Stimulated activated CD8-positive, alpha-beta memory T cell treated with anti-CD3 and anti-CD28 coated beads, Interleukin-12 subunit alpha, Interleukin-12 subunit beta, amount 100 ng/mL, for 24 hours (primary cell): ENCODE measurements around the gene ZNF182.
"Not testable (repeated sequence)": the region's sequence is repeated elsewhere in the genome, so short reads cannot be mapped to it uniquely, and the experiment has no call there.

Experiments used
- DNase-seq: peaks from one replicate; pipeline ENCODE4 v3.0.0-alpha.2; 2020; ENCODE audit errors: extremely low read depth

Gene ZNF182

DNA sequence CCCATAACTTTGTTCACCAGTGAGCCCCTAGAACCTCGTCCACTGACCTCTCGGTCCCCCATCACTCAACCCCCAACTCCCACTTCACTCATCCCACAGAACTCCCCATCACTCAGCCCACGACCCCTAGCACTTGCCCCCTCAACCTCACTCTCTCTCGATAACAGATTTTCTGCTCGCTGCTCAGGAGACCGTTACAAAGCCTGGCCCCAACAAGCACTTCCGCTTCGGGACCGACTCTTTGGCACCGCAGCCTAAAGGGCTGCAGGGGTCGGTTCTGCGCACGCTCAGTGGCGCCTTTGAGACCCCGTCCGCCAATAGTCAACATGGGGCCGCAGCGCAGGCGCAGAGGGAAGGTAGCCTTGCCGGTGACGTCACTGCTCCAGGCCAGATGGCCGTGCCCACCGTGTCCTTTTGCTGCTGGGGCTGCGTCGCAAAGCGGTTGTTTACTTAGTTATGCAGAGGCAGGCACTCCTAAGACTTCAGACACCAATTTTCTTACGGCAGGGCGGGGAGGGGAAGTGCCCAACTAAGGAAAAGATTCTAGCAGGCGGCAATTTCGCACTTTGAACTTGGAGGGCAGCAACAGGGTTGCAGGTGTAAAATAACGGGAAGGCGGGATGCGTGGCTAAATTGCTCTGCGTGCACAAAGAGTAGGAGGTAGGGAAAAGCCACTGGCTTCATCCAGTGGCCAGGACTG, at the start of gene ZNF182:
TSS of gene ZNF182 (minus strand) at position 232 of the 700 bp plus-strand sequence. CDS start 1,380 bp downstream, outside the sequence.
- DNase-seq = peak; percentile 70

DNA sequence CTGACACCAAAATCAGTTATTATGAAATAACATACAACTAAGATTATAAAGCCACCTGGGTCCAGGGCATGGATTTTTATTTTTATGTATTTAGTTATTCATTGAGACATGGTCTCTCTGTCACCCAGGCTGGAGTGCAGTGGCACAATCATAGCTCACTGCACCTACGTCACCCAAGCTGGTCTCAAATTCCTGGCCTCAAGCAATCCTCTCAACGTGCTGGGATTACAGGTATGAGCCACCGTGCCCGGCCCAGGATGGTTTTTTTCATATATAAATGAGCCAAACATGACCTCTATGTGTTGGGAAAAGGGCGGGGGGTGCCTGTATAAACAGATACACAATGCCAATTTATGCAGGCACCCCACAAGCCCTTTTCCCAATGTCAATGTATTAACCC, 43.1 kb upstream of the ZNF182 start:
- no peak for DNase-seq

DNA sequence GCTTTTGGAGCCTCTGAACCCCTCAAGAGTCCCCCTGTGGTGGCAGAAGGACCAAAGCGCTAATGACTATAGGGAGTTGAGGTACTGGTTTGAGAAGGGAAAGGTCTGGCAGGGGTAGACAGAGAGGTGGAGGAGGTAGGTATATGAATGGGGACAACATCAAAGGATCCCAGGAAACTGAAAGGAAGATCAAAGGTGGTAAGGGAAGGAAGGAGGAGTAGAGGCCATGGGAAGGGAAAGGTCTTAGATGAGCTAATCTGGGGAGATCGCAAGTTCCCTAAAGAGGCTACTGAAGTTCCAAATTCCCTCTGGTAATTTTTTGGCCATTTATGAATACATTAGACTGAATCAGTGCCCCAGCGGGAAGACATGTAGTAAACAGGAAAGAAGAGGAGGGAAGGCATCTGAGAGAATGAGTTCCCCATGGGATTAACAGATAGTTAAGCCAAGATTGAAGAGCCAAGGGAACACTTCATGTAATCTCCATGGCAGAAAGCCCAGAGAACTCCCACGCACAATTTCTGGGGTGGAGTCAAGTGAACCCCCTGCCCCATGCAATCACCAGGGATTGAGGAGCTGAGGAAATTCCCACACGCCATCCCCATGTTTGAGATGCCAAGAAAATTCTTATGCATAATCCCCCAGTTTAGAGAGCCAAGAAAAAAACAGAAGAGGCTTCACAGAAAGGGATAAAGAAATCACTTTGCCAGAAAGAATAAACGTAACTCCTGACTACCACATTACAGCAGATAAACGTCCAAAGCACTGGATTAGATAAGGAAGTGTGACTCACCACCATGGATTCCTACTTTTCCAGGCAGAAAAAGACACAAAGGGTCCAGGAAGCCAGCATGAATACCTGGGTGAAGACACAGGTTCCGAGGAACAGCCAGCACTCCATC, 41.9 kb upstream of the ZNF182 start:
- no peak for DNase-seq

DNA sequence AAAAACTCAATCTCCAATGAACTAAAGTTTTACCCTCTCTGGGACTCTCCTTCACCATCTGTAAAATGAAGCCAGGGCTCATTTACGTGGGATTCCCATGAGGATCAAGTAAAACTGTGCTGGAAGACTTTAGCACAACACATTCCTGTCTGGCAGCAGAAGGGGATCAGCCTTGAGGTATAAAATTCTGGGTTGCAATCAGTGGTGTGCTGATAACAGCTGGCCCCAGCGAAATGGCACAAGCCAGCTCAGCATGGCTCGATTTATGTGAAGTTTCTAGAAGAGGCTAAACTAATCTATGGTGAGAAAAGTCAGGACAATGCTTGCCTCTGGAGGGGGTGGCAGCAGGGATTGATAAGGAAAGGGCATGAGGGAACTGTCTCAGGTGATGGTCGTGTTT, 39.3 kb upstream of the ZNF182 start:
- DNase-seq = no peak

DNA sequence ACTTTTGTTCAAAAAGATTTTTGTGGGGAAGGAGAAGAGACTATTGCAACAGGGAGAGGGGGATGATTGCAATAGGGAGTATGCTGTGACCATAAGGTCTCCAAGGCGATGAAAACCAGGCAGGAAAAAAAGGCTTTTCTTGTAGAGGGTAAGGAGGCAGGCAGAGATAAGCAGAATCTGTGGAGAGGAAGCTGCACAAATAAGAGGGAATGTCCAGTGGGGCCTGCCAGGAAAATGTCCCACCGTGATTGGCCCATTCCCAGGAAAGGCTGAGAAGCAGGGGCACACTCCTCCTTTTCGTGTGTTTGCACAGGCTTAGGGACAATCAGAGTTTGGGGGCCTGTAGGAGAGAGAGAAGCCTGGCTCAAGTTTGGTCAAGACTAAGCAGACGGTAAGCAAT, 32.1 kb upstream of the ZNF182 start:
- no peak for DNase-seq

DNA sequence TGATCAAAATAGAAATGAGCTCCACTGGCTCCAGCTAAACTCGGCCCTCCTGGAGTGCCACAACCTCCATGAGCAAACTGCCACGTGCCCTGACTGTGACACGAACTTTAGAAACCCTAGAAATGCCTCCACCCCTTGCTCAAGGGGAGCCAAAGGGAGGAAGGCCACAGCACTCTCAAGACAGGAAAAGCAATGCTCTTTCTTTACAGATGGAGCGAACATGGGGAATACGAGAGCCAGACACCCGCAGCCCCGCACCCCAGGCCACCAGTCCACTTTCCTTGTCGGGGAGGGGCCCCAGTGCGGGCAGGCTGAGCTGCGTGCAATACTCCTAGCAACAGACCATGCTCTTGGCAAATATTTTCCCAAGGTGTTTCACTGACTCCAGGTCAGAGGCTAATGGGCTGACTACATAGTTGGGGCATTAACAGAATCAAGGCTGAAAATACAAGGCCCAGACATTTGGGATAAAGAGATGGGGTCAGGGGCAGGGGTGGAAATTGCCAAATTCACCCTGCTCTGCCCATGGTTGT, 26.9 kb upstream of the ZNF182 start:
- not testable (repeated sequence) for DNase-seq

DNA sequence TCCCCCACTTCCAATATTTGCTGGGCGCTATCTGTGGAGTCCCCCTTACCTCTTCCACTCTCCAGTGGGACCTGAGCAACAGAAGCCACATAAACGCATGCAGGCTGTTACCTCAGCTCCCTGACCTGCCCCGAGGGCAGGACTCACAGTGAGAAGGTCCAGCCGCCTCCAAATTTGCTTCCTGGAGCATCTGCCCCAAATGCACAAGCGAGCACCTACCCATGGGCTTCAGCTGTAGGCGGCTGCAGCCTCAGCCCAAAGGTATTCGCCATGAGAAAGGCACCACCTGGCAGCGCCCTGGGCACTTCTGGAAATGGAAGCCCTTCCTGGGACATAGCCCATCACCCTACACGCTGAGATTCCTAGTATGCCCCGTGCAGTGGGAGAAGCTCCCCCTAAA, 26.4 kb upstream of the ZNF182 start:
- no peak for DNase-seq

DNA sequence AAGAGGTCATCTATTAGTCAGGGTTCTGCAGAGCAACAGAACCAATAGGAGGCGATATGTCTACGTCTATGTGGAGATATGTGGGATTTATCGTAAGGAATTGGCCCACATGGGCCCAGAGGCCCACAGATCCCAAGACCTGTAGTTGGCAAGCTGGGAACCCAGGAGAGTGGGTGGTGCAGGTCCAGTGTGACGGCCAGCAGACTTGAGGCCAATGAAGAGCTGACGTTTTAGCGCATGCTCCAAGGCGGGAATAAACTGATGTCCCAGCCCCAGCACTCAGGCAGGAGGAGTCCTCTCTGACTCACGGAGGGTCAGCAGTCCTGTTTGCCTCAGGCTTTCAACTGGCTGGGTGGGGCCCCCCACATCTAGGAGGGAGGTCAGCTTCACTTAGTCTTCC, 24.3 kb upstream of the ZNF182 start:
- no peak for DNase-seq

DNA sequence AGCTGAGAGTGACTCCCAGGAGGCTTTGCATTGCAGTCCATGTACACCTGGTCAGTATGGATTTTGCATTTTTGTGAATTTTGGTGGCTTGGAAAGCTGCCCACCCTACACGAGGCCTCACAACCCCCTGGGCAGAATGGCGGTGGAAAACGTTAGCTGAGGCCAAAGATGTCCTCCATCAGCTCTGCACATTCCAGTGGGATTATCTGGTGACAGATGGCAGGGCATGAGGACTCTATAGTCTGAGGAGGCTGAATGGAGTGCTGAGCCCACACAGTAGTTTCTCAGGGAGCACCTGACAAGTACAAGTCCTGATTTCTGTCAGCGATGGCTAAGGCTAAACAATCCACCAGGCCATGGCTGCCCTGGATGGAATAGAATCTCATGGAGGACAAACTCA, 23.8 kb upstream of the ZNF182 start:
- not testable (repeated sequence) for DNase-seq

DNA sequence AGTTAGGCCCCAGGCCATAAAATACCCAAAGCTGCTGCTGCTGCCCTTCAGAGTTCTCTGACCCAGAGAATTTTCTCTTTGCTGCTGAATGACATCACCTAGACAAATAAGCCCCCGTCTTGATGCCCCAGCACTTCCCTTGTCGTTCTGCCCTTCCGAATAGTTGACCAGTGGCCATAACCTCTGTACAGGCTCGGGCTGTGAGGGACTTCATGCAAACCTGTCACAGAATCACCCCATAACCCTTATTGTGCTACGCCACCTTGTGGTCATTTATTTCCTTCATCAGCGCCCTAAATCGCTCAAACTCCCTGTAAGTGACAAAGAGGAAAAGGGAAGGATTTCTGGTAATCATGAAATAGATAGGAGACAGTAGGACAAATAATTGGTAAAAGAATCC, 21.8 kb upstream of the ZNF182 start:
- no peak for DNase-seq

DNA sequence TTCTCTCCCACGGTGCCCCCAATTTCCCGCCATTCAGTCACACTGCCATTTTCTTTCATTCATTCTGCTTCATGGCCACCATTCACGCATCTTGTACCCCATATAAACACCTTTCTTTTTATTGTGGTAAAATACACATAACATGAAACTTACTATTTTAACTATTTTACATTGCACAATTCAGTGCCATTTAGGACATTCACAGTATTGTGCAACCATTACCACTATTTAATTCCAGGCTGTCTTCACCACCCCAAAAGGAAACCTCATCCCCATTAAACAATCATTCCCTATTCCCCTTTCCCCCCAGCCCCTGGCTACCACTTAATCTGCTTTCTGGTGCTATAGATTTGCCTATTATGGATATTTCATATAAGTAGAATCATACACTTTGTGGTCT, 18.9 kb upstream of the ZNF182 start:
- DNase-seq = no peak

DNA sequence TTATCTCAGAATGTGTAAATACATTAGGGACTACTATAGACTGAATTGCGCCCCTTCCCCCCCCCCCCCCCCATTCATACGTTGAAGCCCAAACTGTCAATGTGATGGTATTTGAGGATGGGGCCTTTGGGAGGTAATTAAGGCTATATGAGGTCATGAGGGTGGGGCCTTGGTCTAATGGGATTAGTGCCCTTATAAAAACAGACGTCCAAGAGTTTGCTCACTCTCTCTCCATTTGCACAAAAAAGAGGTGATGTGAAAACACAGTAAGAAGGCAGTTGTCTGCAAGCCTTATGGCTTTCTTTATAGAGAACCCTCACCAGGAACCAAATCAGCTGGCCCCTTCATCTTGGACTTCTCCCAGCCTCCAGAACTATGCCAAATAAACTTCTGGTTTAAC, 18.3 kb upstream of the ZNF182 start:
- DNase-seq = no peak

DNA sequence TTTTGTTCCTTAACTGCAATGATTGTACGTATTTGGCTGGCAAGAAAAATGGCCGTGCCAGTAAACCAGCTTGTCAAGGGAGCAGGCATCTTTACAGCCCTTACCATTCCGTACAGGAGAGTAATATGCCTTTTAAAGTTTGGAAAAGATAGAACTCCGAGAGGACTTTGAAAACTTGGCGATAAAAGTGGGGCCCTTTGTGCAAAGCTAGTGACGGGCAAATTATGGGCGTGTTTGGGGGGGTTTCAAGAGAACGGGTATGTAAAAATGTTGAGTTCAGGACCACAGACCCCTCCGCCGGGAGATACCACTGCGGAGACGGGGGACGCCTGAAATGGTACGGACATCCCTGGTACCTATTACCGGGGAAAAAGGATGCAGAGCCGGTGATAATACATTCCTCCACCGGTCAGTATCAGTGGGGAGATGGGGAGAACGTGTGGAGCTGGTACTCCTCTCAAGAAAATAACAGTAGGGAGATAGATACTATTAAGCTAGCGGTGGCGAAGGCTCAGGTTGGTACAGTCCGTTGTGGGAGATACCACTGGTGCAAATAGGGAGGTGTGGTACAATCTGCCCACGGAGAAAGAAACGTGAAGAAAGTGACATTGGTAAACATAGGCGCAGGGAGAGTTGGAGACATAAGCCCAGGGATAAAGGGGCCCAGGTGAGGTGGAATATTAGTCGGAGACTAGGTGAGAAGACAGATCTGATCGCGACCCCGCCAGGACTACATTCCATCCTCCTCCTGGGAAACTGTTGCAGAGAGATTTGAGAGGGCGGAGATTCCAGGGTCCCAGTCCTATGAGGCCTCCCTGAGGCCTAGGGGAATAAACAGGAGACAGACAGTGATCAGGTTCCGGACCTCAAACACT, 17.5 kb upstream of the ZNF182 start:
- DNase-seq = no peak

DNA sequence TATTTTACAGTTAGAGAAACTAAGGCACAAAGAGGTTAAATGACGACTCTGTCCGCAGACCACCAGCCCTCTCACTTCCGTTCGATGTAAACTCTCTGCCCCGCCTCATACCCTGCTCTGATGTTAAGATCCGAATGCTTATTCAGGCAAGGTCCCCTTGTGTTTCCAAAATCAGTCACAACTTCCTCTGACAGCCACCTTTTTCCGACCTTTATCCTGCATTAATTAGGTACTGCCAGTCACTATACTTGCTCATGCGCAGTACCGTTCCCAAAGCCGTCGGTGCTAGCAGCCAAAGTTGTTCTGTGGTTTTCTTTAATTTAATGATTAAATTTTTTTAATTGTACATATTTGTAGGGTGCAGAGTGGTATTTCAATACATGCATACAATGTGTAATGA, 16.7 kb upstream of the ZNF182 start:
- not testable (repeated sequence) for DNase-seq

DNA sequence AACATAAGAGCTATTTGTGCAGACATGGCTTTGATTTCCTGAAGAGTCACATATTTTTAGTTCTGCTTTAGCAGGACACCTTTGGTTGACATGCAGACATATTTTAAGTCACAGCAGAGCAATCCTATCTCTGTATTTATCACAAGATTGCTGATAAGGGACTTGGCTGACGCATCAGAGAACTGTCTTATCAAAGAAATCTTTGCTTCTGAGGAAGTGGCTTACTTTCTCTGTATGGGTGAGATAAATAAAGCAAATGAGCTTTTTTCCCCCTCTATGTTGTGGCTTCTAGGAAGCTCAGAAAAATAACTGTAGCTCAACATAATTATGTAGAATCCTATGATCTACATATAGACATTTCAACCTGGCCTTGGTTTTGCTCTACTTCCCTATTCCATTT, 16.1 kb upstream of the ZNF182 start:
- not testable (repeated sequence) for DNase-seq

DNA sequence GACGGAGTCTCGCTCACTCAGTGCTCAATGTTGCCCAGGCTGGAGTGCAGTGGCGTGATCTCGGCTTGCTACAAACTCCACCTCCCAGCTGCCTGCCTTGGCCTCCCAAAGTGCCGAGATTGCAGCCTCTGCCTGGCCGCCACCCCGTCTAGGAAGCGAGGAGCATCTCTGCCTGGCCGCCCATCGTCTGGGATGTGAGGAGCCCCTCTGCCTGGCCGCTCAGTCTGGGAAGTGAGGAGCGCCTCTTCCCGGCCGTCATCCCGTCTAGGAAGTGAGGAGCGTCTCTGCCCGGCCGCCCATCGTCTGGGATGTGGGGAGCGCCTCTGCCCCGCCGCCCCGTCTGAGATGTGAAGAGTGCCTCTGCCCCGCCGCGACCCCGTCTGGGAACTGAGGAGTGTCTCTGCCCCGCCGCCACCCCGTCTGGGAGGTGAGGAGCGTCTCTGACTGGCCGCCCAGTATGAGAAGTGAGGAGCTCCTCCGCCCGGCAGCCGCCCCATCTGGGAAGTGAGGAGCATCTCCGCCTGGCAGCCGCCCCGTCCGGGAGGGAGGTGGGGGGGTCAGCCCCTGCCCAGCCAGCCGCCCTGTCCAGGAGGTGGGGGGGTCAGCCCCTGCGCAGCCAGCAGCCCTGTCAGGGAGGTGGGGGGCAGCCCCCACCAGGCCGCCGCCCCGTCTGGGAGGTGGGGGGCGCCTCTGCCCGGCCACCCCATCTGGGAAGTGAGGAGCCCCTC, 13.0 kb upstream of the ZNF182 start:
- DNase-seq = not testable (repeated sequence)

DNA sequence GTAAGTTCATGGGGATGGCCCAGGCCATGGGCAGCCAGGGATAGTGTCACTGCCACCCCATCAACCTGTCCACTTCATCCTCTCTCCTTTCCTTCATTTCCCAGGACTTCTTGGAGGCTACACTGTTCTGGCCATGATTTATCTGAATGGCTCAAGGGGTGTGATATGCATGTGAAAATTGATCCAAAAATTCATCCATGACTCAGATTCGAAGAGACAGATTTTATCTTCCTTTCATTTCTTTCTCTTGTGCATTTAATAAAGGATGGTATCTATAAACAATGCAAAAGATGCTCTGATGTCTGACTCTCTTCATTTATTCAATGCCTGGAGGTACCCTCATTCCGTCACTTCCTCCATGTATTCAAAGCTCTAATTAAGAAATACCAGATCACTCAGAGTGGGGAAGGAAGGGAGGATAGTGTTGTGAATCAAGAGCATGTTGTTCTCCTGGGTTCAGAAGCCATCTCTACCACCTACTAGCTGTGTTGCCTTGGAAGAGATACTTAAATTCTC, 5.7 kb upstream of the ZNF182 start:
- DNase-seq = not testable (repeated sequence)

DNA sequence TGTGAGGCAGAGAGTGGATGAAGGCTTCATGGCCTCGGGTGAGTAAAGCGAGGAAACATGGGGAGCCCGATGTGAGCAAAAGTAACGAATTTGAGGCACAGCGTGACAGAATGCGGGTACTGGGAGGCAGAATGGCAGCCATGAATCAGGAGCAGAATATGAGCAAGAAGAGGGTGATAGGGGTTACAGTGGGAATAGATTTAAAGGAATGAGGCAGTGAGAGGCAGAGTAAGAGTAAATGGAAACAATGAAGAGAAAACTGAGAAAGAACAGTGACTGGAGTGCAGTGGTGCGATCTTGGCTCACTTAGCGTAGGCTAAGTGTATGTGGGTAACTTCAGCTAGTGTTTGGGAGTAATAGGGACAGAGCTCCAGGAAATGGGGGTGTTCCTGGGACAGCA, 2.9 kb upstream of the ZNF182 start, which contains the start of gene SPACA5:
TSS of gene SPACA5 (plus strand) at position 301 of the 400 bp plus-strand sequence. CDS start 815 bp downstream, outside the sequence.
- not testable (repeated sequence) for DNase-seq

DNA sequence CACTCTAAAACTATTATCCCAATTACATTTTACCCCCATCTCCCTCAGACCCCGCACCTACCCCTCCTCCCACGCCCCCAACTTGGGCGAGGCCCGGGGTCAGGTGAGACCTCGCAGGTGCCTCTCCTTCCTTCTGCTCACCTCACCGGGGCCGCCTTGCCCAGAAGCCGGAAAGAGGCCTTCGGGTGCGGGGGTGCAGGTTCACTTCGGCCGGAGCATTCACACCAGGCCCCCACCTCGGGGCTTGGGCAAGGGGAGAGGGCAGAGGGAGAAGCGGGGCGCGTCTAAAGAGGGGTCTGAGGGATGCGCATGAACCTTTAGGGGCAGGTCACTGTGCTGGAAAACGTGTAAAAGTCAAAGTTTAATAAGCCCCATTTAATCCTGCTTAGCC, 427 bp downstream of the ZNF182 start:
- no peak for DNase-seq

DNA sequence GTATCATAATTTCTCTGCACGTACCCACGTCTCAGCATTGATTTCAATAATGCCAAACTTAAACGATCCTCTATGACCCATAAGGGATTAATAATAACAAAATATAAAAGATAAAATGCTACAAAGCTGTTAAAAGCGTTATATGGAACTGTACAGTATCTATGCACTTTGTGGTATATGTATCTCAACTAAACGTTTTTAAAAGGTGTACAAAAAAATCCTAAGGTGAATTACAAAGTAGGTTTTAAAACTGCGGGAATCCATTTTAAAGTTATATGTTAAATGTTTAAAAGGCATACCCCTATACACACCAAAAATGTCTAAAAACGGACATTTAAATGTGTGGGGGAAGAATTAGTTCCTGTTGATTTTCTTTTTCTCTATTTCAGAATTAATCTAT, 860 bp downstream of the ZNF182 start:
- no peak for DNase-seq

DNA sequence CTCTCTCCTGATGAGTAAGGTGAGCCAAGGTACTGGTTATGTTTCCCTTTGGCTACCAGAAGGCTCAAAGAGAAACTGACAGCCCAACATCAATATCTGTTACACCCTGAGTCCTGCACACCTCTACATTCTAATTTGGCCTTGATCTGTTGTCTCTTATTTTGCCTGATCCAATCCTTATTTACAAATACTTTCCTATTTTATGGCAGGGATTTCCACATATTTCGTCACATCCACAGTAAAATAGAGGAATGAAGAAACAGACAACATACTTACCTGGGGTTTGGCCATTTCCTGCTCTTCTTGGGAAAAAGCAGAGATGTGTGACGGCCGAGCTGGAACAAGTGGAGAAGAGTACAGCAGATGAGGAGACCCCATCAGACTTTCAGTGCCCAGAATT, 1.5 kb downstream of the ZNF182 start:
- DNase-seq = no peak
